DMS153 (cell line): ENCODE measurements around the gene TRIM72.
"Not testable (repeated sequence)": the region's sequence is repeated elsewhere in the genome, so short reads cannot be mapped to it uniquely, and the experiment has no call there.

Experiments
- DNase-seq: peaks from one replicate; lab custom pipeline; 2025; lab: John Stamatoyannopoulos, UW

Gene TRIM72

GRCh38 chr16:31215287-31216162 lies 1.6 kb downstream of the TRIM72 start:
- peak; percentile 35 for DNase-seq

- DNase-seq, result no peak
These were observed 2.7 kb downstream of the TRIM72 start, which contains the start of gene PYDC1 for GRCh38 chr16:31216422-31217135. Gene PYDC1, minus strand, starts transcription at chr16:31217135. Its CDS starts 107 bp downstream, at chr16:31217028.

- no peak for DNase-seq
These were observed 3.2 kb downstream of the TRIM72 start for GRCh38 chr16:31217136-31217530.

GRCh38 chr16:31219154-31219741 lies 5.3 kb downstream of the TRIM72 start:
- no peak for DNase-seq

GRCh38 chr16:31221357-31222160 lies 7.6 kb downstream of the TRIM72 start:
- DNase-seq, result no peak

GRCh38 chr16:31223044-31223443 lies 9.1 kb downstream of the TRIM72 start:
- no peak for DNase-seq

GRCh38 chr16:31224092-31224955 lies 10.4 kb downstream of the TRIM72 start:
- DNase-seq, result no peak

- DNase-seq, result no peak
These were observed 11.3 kb downstream of the TRIM72 start for GRCh38 chr16:31225193-31225592.

GRCh38 chr16:31228206-31228605 lies 14.3 kb downstream of the TRIM72 start:
- no peak for DNase-seq

- DNase-seq, result no peak
These were observed 15.6 kb downstream of the TRIM72 start for GRCh38 chr16:31229501-31229900.

GRCh38 chr16:31238041-31238440 lies 24.1 kb downstream of the TRIM72 start:
- DNase-seq, result no peak

GRCh38 chr16:31242206-31242605 lies 28.3 kb downstream of the TRIM72 start:
- DNase-seq, result no peak

GRCh38 chr16:31243734-31244670 lies 30.1 kb downstream of the TRIM72 start:
- DNase-seq, result no peak

GRCh38 chr16:31245598-31245997 lies 31.7 kb downstream of the TRIM72 start:
- DNase-seq, result not testable (repeated sequence)

GRCh38 chr16:31246296-31246695 lies 32.4 kb downstream of the TRIM72 start:
- DNase-seq, result no peak

- no peak for DNase-seq
These were observed 34.4 kb downstream of the TRIM72 start for GRCh38 chr16:31248344-31248743.

GRCh38 chr16:31250782-31251384 lies 37.0 kb downstream of the TRIM72 start:
- no peak for DNase-seq

GRCh38 chr16:31251435-31251834 lies 37.5 kb downstream of the TRIM72 start:
- DNase-seq, result no peak

- DNase-seq, result no peak
These were observed 39.7 kb downstream of the TRIM72 start for GRCh38 chr16:31253642-31254045.
